ELF-1 (cell line): Measurements from ENCODE around the gene PNMT.

ENCODE experiments used
- DNase-seq: peaks from one replicate; pipeline ENCODE4 v3.0.0-alpha.2; 2016; ENCODE audit warnings: low read depth, low spot score

The PNMT gene

GRCh38 chr17:39653662-39654331 lies 14.5 kb upstream of the PNMT start:
- DNase-seq, result peak; percentile 65

- DNase-seq, result no peak
Measured at GRCh38 chr17:39655105-39655504, 13.1 kb upstream of the PNMT start.

GRCh38 chr17:39658346-39658745 lies 9.9 kb upstream of the PNMT start:
- no peak for DNase-seq

GRCh38 chr17:39658760-39659159 lies 9.5 kb upstream of the PNMT start:
- DNase-seq, result no peak

- no peak for DNase-seq
Measured at GRCh38 chr17:39659279-39660010, 8.8 kb upstream of the PNMT start.

- DNase-seq, result no peak
Measured at GRCh38 chr17:39660011-39660360, 8.3 kb upstream of the PNMT start.

- no peak for DNase-seq
Measured at GRCh38 chr17:39660397-39661385, 7.6 kb upstream of the PNMT start.

- no peak for DNase-seq
Measured at GRCh38 chr17:39661744-39662541, 6.3 kb upstream of the PNMT start.

GRCh38 chr17:39662551-39663339 lies 5.5 kb upstream of the PNMT start:
- DNase-seq, result no peak

- no peak for DNase-seq
Measured at GRCh38 chr17:39663340-39663687, 4.9 kb upstream of the PNMT start.

- DNase-seq, result peak; percentile 78
Measured at GRCh38 chr17:39663688-39664580, 4.3 kb upstream of the PNMT start.

GRCh38 chr17:39664581-39665561 lies 3.4 kb upstream of the PNMT start, which contains the start of gene TCAP:
TSS of gene TCAP (plus strand) at chr17:39665349. CDS start at chr17:39665360, 11 bp downstream.
- DNase-seq, result no peak

- DNase-seq, result no peak
Measured at GRCh38 chr17:39665642-39666224, 2.5 kb upstream of the PNMT start.

GRCh38 chr17:39666231-39666600 lies 2.0 kb upstream of the PNMT start:
- DNase-seq, result no peak

GRCh38 chr17:39666601-39667261 lies 1.5 kb upstream of the PNMT start:
- no peak for DNase-seq

GRCh38 chr17:39667262-39667944 lies 850 bp upstream of the PNMT start:
- DNase-seq, result no peak
